SU-DHL-6 (cell line): Measurements from ENCODE around the gene GNE.

Source experiments
- H2AFZ ChIP-seq: fragments of 200-600 bp; sonication (generic); 2 replicates; pipeline ENCODE4 v1.6.1; 2014; ENCODE audit warnings: low read depth, mild to moderate bottlenecking, moderate library complexity, mixed read lengths, antibody characterized with exemption, low read length; ENCODE audit not compliant: severe bottlenecking
- H3F3A ChIP-seq: fragments of 200-600 bp; shearing (Covaris generic); 2 replicates; pipeline ENCODE4 v1.6.0; 2016; ENCODE audit warnings: antibody characterized with exemption, mild to moderate bottlenecking; ENCODE audit not compliant: insufficient read depth
- H3K27ac ChIP-seq: fragments of 200-600 bp; sonication (generic); 2 replicates; pipeline ENCODE4 v1.5.1; 2016; ENCODE audit warnings: low read depth, mild to moderate bottlenecking, low read length, moderate library complexity, mixed read lengths
- H3K27me3 ChIP-seq: fragments of 200-600 bp; sonication (generic), shearing (Covaris generic); 2 replicates; pipeline ENCODE4 v1.6.0; 2014; ENCODE audit warnings: mild to moderate bottlenecking, low read length
- H3K36me3 ChIP-seq: fragments of 200-600 bp; sonication (generic); 2 replicates; pipeline ENCODE4 v1.6.1; 2014; ENCODE audit warnings: mild to moderate bottlenecking, low read length, mixed read lengths
- H3K4me2 ChIP-seq: fragments of 300-600, 200-600 bp; shearing (Covaris generic), sonication (generic); 2 replicates; pipeline ENCODE4 v1.6.0; 2014; ENCODE audit warnings: low read length, low read depth, mild to moderate bottlenecking; ENCODE audit not compliant: poor library complexity, severe bottlenecking
- H3K4me3 ChIP-seq: fragments of 200-600 bp; sonication (generic); 2 replicates; pipeline ENCODE4 v1.5.1; 2014; ENCODE audit warnings: antibody characterized with exemption, low read length, mild to moderate bottlenecking, mixed read lengths; ENCODE audit not compliant: insufficient read depth, poor library complexity, severe bottlenecking
- H3K79me2 ChIP-seq: fragments of 200-600 bp; sonication (generic); 2 replicates; pipeline ENCODE4 v1.6.1; 2014; ENCODE audit warnings: mild to moderate bottlenecking, low read length, moderate library complexity; ENCODE audit not compliant: insufficient read depth
- H3K9ac ChIP-seq: fragments of 200-600 bp; sonication (generic); 2 replicates; pipeline ENCODE4 v1.7.0; 2014; ENCODE audit warnings: mild to moderate bottlenecking, low read length
- H3K9me2 ChIP-seq: fragments of 200-600 bp; sonication (generic); replicated peaks from 2 replicates; pipeline ENCODE4 v1.6.1; 2014; ENCODE audit warnings: low read length; ENCODE audit not compliant: insufficient read depth
- H3K9me3 ChIP-seq: fragments of 200-600 bp; sonication (generic); 2 replicates; pipeline ENCODE4 v1.6.1; 2014; ENCODE audit warnings: low read length, mixed read lengths; ENCODE audit not compliant: insufficient read depth
- H4K20me1 ChIP-seq: fragments of 200-600 bp; sonication (generic); 2 replicates; pipeline ENCODE4 v1.6.1; 2014; ENCODE audit warnings: low read depth, mild to moderate bottlenecking, antibody characterized with exemption, low read length, moderate library complexity, mixed read lengths
- CTCF ChIP-seq: fragments of 200-600 bp; sonication (generic); IDR thresholded peaks from one replicate; pipeline ENCODE4 v1.5.1; 2017; ENCODE audit warnings: antibody characterized with exemption, mild to moderate bottlenecking, low read length, moderate library complexity; ENCODE audit not compliant: insufficient read depth, poor library complexity, severe bottlenecking
- EZH2phosphoT487 ChIP-seq: fragments of 200-600 bp; sonication (generic), shearing (Covaris generic); conservative IDR thresholded peaks from 2 replicates; pipeline ENCODE4 v1.6.1; 2018; ENCODE audit warnings: mild to moderate bottlenecking, antibody characterized with exemption, low read length, moderate library complexity, mixed read lengths

GNE gene

GRCh38 chr9:36218411-36218901 is 39.8 kb downstream of the GNE start:
- Histone ChIP-seq H3K9me2 (no peaks in the 10 kb centered on the region), H3K36me3 (peaks cover 48% of the 10 kb centered on the region), H3K27ac (no peak overlapping the region), H3K9me3 (peaks cover 6% of the 10 kb centered on the region; the same call in 1 of the 2 replicates), H2AFZ (no peak overlapping the region), H4K20me1 (peaks cover 4% of the 10 kb centered on the region; the same call in 1 of the 2 replicates), H3K9ac (no peak overlapping the region), H3K27me3 (no peaks in the 10 kb centered on the region), H3K4me2 (no peak overlapping the region), H3K79me2 (peaks cover 4% of the 10 kb centered on the region), H3F3A (peaks cover 24% of the 10 kb centered on the region), H3K4me3 (no peak overlapping the region)
- TF ChIP-seq CTCF (no peak), EZH2phosphoT487 (no peak)

- Histone ChIP-seq H3K9me2 (no peaks in the 10 kb centered on the region), H3K27me3 (no peaks in the 10 kb centered on the region), H2AFZ (no peak overlapping the region), H3K27ac (no peak overlapping the region), H3K9ac (no peak overlapping the region), H3K4me3 (no peak overlapping the region), H3K79me2 (peaks cover 4% of the 10 kb centered on the region), H3F3A (peaks cover 25% of the 10 kb centered on the region), H3K9me3 (peaks cover 4% of the 10 kb centered on the region; the same call in 1 of the 2 replicates), H3K4me2 (no peak overlapping the region), H3K36me3 (peaks cover 47% of the 10 kb centered on the region), H4K20me1 (peaks cover 4% of the 10 kb centered on the region; the same call in 1 of the 2 replicates)
- TF ChIP-seq CTCF (no peak), EZH2phosphoT487 (no peak)
Measured at GRCh38 chr9:36218011-36218410, 40.2 kb downstream of the GNE start.

GRCh38 chr9:36217256-36217968 is 40.8 kb downstream of the GNE start:
- TF ChIP-seq CTCF (no peak), EZH2phosphoT487 (no peak)
- peaks cover 6% of the 10 kb centered on the region for H3K79me2 ChIP-seq
- H3F3A ChIP-seq, result peaks cover 25% of the 10 kb centered on the region
- H2AFZ ChIP-seq, result no peak overlapping the region
- no peaks in the 10 kb centered on the region for H3K9me2 ChIP-seq
- no peak overlapping the region for H3K4me2 ChIP-seq
- H3K27ac ChIP-seq, result no peak overlapping the region
- H4K20me1 ChIP-seq, result peaks cover 4% of the 10 kb centered on the region; the same call in 1 of the 2 replicates
- H3K36me3 ChIP-seq, result peaks cover 44% of the 10 kb centered on the region
- no peaks in the 10 kb centered on the region for H3K9me3 ChIP-seq
- H3K9ac ChIP-seq, result no peak overlapping the region
- H3K4me3 ChIP-seq, result no peak overlapping the region
- no peaks in the 10 kb centered on the region for H3K27me3 ChIP-seq
